GM12878 (cell line): Measurements from ENCODE around the gene WDSUB1. TPM values are rescaled to one million over a fixed set of nuclear protein-coding genes. Genes with fewer than 3 reads are reported as not detected.

Experiments used
- ATAC-seq: fragments of 200-7000 bp; cut with Tn5 transposase; 3 replicates; pipeline ENCODE4 v1.9.1; 2020; ENCODE audit warnings: mild to moderate bottlenecking, moderate library complexity
- Bru-seq: library from RNA; stranded (reverse); fragments of 400-500 nt; gene quantifications from one replicate; lab custom pipeline; 2021; lab: Mats Ljungman, UMichigan
- BruChase-seq, 2 experiments: library from RNA; stranded (reverse); fragments of 400-500 nt; gene quantifications; one replicate each; lab custom pipeline; 2021; lab: Mats Ljungman, UMichigan
- BruUV-seq: library from RNA; stranded (reverse); fragments of 400-500 nt; replicated peaks from 2 replicates; lab custom pipeline; 2021; lab: Mats Ljungman, UMichigan
- CTCF ChIA-PET: fragments of 300-600 bp; sonication (Branson Sonifier 250); formaldehyde crosslinking; extraction: SDS; loops from one replicate; lab custom pipeline; 2021; ENCODE audit warnings: inconsistent platforms; lab: Yijun Ruan, JAX
- POLR2A ChIA-PET: fragments of 350-600 bp; formaldehyde crosslinking; extraction: SDS; loops from one replicate; lab custom pipeline; 2021; ENCODE audit warnings: inconsistent platforms; lab: Charles Lee
- RAD21 ChIA-PET: fragments of 300-600 bp; sonication (Branson Sonifier 250); formaldehyde crosslinking; loops from one replicate; lab custom pipeline; 2023; ENCODE audit warnings: antibody characterized with exemption; ENCODE audit not compliant: unreplicated experiment; lab: Charles Lee
- SMC1A ChIA-PET: fragments of 300-600 bp; sonication (Branson Sonifier 250); formaldehyde crosslinking; loops from one replicate; lab custom pipeline; 2023; ENCODE audit not compliant: unreplicated experiment, uncharacterized antibody; lab: Charles Lee
- DNase-seq: peaks from one replicate; pipeline ENCODE4 v3.0.0-alpha.2; 2011; ENCODE audit warnings: low read depth, low spot score
- FAIRE-seq: peaks from 3 replicates; lab custom pipeline; 2011; peaks lifted over from hg19 to GRCh38; lab: Jason Lieb, UNC
- H2AFZ ChIP-seq: 2 replicates; pipeline ENCODE4 v1.6.0; 2011; ENCODE audit warnings: low read depth, low read length, control low read depth; ENCODE audit not compliant: control insufficient read depth
- H3K27ac ChIP-seq: 2 replicates; pipeline ENCODE4 v1.5.1; 2011; ENCODE audit warnings: control low read depth; ENCODE audit not compliant: control insufficient read depth, insufficient read depth
- H3K27me3 ChIP-seq, 2 experiments: replicated peaks in 1 of 2; 2 replicates each; pipeline versions ENCODE4 v1.6.0 to v1.6.1; 2011; ENCODE audit warnings: low read length in 1 of 2; ENCODE audit not compliant: control insufficient read depth in 2 of 2, insufficient read depth in 2 of 2
- H3K36me3 ChIP-seq, 2 experiments: 2 replicates each; pipeline ENCODE4 v1.5.1; 2011; ENCODE audit warnings: low read length in 1 of 2; ENCODE audit not compliant: control insufficient read depth in 2 of 2, insufficient read depth in 2 of 2
- H3K4me1 ChIP-seq: 2 replicates; pipeline ENCODE4 v1.6.1; 2011; ENCODE audit warnings: mild to moderate bottlenecking, low read length, moderate library complexity, mixed read lengths; ENCODE audit not compliant: control insufficient read depth, insufficient read depth
- H3K4me2 ChIP-seq: 2 replicates; pipeline ENCODE4 v1.6.0; 2011; ENCODE audit warnings: control low read depth; ENCODE audit not compliant: control insufficient read depth, insufficient read depth
- H3K4me3 ChIP-seq: fragments of 200-600 bp; sonication (generic); 2 replicates; pipeline ENCODE4 v1.5.1; 2016
- H3K79me2 ChIP-seq: 2 replicates; pipeline ENCODE4 v1.6.0; 2011; ENCODE audit warnings: low read length; ENCODE audit not compliant: control insufficient read depth, insufficient read depth
- H3K9ac ChIP-seq: 2 replicates; pipeline ENCODE4 v1.8.0; 2011; ENCODE audit warnings: low read length, control low read depth, mixed read lengths; ENCODE audit not compliant: control insufficient read depth, insufficient read depth
- H3K9me3 ChIP-seq: replicated peaks from 3 replicates; pipeline ENCODE4 v1.5.1; 2011; ENCODE audit warnings: mild to moderate bottlenecking, low read length; ENCODE audit not compliant: control insufficient read depth, insufficient read depth
- H4K20me1 ChIP-seq: 2 replicates; pipeline ENCODE4 v1.6.0; 2011; ENCODE audit not compliant: control insufficient read depth, insufficient read depth
- FOS ChIP-seq: IDR thresholded peaks from 3 replicates; pipeline ENCODE4 v1.6.1; 2011; ENCODE audit warnings: borderline replicate concordance; ENCODE audit not compliant: insufficient read length; ENCODE audit errors: extremely low read depth
- MEF2A ChIP-seq: IDR thresholded peaks from 2 replicates; pipeline ENCODE4 v1.6.1; 2011; ENCODE audit warnings: low read depth, mild to moderate bottlenecking, low read length, moderate library complexity; ENCODE audit not compliant: insufficient read depth
- POLR2AphosphoS2 ChIP-seq: IDR thresholded peaks from 2 replicates; pipeline ENCODE4 v1.6.1; 2011; ENCODE audit warnings: low read depth, mild to moderate bottlenecking, low read length, improper control_type of control experiment, moderate library complexity
- STAT1 ChIP-seq: fragments of 450-650 bp; conservative IDR thresholded peaks from 2 replicates; pipeline ENCODE4 v1.6.1; 2014; ENCODE audit warnings: antibody characterized with exemption, mild to moderate bottlenecking
- WGBS: methylation state at CpG from one replicate; pipeline ENCODE4 v1.1.6; 2016; ENCODE audit warnings: low lambda C conversion rate; ENCODE audit not compliant: insufficient replicate concordance, insufficient coverage; ENCODE audit errors: missing lambda C conversion rate; 5-methylcytosine and 5-hydroxymethylcytosine counted together
- in situ Hi-C: fragments of 300-500 bp; cut with MboI; formaldehyde crosslinking; loops from 9 replicates; pipeline ENCODE4 v1.14.3; 2018; ENCODE audit warnings: mixed read lengths
- intact Hi-C: fragments of 100-400 bp; cut with micrococcal nuclease; formaldehyde crosslinking; loops from one replicate; pipeline ENCODE4 v1.14.2; 2022; ENCODE audit not compliant: unreplicated experiment
- long read RNA-seq, 2 experiments: library from polyadenylated mRNA; unstranded; transcript quantifications; one replicate each; pipeline ENCODE4 v2.0.0, GENCODE V29; 2019 to 2020
- polyA minus RNA-seq, 3 experiments: library from RNA; depleted of rRNA, polyadenylated mRNA; stranded (reverse); fragments of >200 nt; gene quantifications; 2 replicates each; pipeline ENCODE4 v1.2.3, GENCODE V29; 2011
- polyA plus RNA-seq, 11 experiments: library from polyadenylated mRNA; depleted of rRNA in 4 of 11; unstranded in 6 of 11; stranded (reverse) in 5 of 11; fragments of >200 nt; fragmentation: Nextera tagmentation in 4 of 11; fragmentation: Illumina TruSeq in 1 of 11; extraction: Ambion mirVana in 4 of 11; extraction: Trizol in 1 of 11; gene quantifications; 1 replicate in 1 of 11; 2 replicates in 10 of 11; pipeline versions ENCODE4 v1.2.1 to v1.2.3, GENCODE V29; 2011 to 2016; ENCODE audit warnings: inconsistent platforms in 2 of 11, missing spikeins in 2 of 11, low read depth in 1 of 11
- total RNA-seq, 4 experiments: library from RNA; depleted of rRNA in 3 of 4; stranded (reverse); fragments of >200 nt in 3 of 4; fragmentation: Illumina TruSeq in 1 of 4; extraction: Trizol in 1 of 4; gene quantifications; 2 replicates each; pipeline versions ENCODE4 v1.2.1 to v1.2.3, GENCODE V29; 2013 to 2021
- TF ChIP-seq, protein P1 (sequence below): fragments of 450-650 bp; IDR thresholded peaks from 2 replicates; pipeline ENCODE4 v1.6.1; 2014; ENCODE audit warnings: mild to moderate bottlenecking
- TF ChIP-seq, protein P2 (sequence below): IDR thresholded peaks from 2 replicates; pipeline ENCODE4 v1.6.1; 2011; ENCODE audit warnings: mild to moderate bottlenecking, low read depth, low read length, moderate library complexity; ENCODE audit not compliant: insufficient replicate concordance
- TF ChIP-seq, protein P3 (sequence below): IDR thresholded peaks from 2 replicates; pipeline ENCODE4 v1.6.1; 2012; ENCODE audit warnings: low read depth, low read length, improper control_type of control experiment
- TF ChIP-seq, protein P4 (sequence below): fragments of 450-650 bp; IDR thresholded peaks from 2 replicates; pipeline ENCODE4 v1.6.1; 2018; ENCODE audit warnings: mild to moderate bottlenecking, low read depth, moderate library complexity; ENCODE audit not compliant: partially characterized antibody

Gene WDSUB1
- 27.5 and 28.7 TPM in 2 replicates for total RNA-seq (2013; cell fraction: nucleolus; rRNA removed)
- total RNA-seq (2014; rRNA removed) (6.8 and 7.0 TPM in 2 replicates), total RNA-seq (2014; rRNA removed; fragmentation: Illumina TruSeq; extraction: Trizol) (8.0 and 9.2 TPM in 2 replicates), total RNA-seq (2021) (7.0 and 7.9 TPM in 2 replicates), polyA plus RNA-seq (2011; rRNA removed) (6.1 and 7.2 TPM in 2 replicates), polyA plus RNA-seq (2014; fragmentation: Illumina TruSeq; extraction: Trizol) (7.9 and 9.6 TPM in 2 replicates), polyA plus RNA-seq (2014; fragmentation: Nextera tagmentation; extraction: Ambion mirVana) (1 to 10 TPM; 5.8 to 7.4 TPM), polyA plus RNA-seq (2014; rRNA removed) (4.4 and 4.5 TPM in 2 replicates), polyA plus RNA-seq (2016; fragmentation: Nextera tagmentation; extraction: Ambion mirVana) (10 to 100 TPM; 10.3 to 12.7 TPM), polyA minus RNA-seq (2011; rRNA and poly(A)+ RNA removed) (8.6 and 10.5 TPM in 2 replicates), Bru-seq, nascent RNA (percentile 76 among the genes with signal in this experiment), BruChase-seq, experiment 1, labeled RNA remaining after a 6-hour chase (percentile 75 among the genes with signal in this experiment), BruChase-seq, experiment 2, labeled RNA remaining after a 2-hour chase (percentile 82 among the genes with signal in this experiment)
- polyA plus RNA-seq (2011; ENCODE audit: low read depth): 3.6 TPM
- 4.4 and 4.6 TPM in 2 replicates for polyA plus RNA-seq (2011; cell fraction: cytosol; rRNA removed)
- polyA plus RNA-seq (2011; cell fraction: nucleus; rRNA removed): 6.8 and 8.4 TPM in 2 replicates
- 4.5 and 8.1 TPM in 2 replicates for polyA plus RNA-seq (2012)
- polyA minus RNA-seq (2011; cell fraction: cytosol; rRNA and poly(A)+ RNA removed): 3.6 and 3.9 TPM in 2 replicates
- polyA minus RNA-seq (2011; cell fraction: nucleus; rRNA and poly(A)+ RNA removed): 10.9 and 13.5 TPM in 2 replicates
- long read RNA-seq, experiment 1, transcript WDSUB1-202 (11 exons, 1,912 nt): major isoform, 5 of 13 reads
- long read RNA-seq, experiment 1, partial matches to known transcripts: 2 of 13 reads
- long read RNA-seq, experiment 1, other reads (novel, unspliced or antisense): 3 of 13 reads
- long read RNA-seq, experiment 2, transcript WDSUB1-202 (11 exons, 1,912 nt): major isoform, 30 of 55 reads
- long read RNA-seq, experiment 2, partial matches to known transcripts: 3 of 55 reads
- long read RNA-seq, experiment 2, other reads (novel, unspliced or antisense): 16 of 55 reads

- Histone ChIP-seq H4K20me1 (no peaks in the 10 kb centered on the region), H3K4me2 (peak within 1 kb of the TSS; percentile 99), H3K79me2 (peaks cover 10% of the 10 kb centered on the region), H3K27ac (peak within 1 kb of the TSS; percentile 75), H3K4me1 (peaks cover 15% of the 10 kb centered on the region), H2AFZ (peak within 1 kb of the TSS; percentile 98), H3K9ac (peak within 1 kb of the TSS; percentile 79), H3K4me3 (peak within 1 kb of the TSS; percentile 86), H3K27me3 (no peaks in the 10 kb centered on the region), H3K9me3 (peaks cover 4% of the 10 kb centered on the region; the same call in 2 of the 3 replicates), H3K36me3 (no peaks in the 10 kb centered on the region)
- ATAC-seq (peak; percentile 39), DNase-seq (no peak), FAIRE-seq (no peak)
- 5% methylated on average over 49 of the region's 64 CpGs for WGBS
- ChIA-PET RAD21 (interaction anchor here (0.8 to 0.9 kb wide), 2 partner anchors 9 to 36 kb away, joined by 3 to 4 read pairs; no protein-coding TSS in a partner anchor), SMC1A (interaction anchor here (1.4 to 2.3 kb wide), 3 partner anchors 7 to 37 kb away, joined by 3 to 7 read pairs (median 5); no protein-coding TSS in a partner anchor), POLR2A (interaction anchor here (0.6 to 1.5 kb wide), 3 partner anchors 36 to 271 kb away, joined by 3 to 7 read pairs (median 5); no protein-coding TSS in a partner anchor), CTCF (interaction anchor here (0.9 kb wide), 1 partner anchor 37 kb away, joined by 3 read pairs; no protein-coding TSS in a partner anchor)
- in situ Hi-C loops (no loop called here), intact Hi-C loops (loop anchor here (2.0 kb wide), 1 partner anchor 427 kb away; the partner anchor contains the start of gene MARCHF7)
- no TSS peak for BruUV-seq
- TF ChIP-seq POLR2AphosphoS2 (no peak; the same call in 1 of the 2 replicates), MEF2A (no peak), FOS (no peak), STAT1 (no peak)
- TF ChIP-seq, protein P1, sequence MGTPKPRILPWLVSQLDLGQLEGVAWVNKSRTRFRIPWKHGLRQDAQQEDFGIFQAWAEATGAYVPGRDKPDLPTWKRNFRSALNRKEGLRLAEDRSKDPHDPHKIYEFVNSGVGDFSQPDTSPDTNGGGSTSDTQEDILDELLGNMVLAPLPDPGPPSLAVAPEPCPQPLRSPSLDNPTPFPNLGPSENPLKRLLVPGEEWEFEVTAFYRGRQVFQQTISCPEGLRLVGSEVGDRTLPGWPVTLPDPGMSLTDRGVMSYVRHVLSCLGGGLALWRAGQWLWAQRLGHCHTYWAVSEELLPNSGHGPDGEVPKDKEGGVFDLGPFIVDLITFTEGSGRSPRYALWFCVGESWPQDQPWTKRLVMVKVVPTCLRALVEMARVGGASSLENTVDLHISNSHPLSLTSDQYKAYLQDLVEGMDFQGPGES: no peak
- TF ChIP-seq, protein P2, sequence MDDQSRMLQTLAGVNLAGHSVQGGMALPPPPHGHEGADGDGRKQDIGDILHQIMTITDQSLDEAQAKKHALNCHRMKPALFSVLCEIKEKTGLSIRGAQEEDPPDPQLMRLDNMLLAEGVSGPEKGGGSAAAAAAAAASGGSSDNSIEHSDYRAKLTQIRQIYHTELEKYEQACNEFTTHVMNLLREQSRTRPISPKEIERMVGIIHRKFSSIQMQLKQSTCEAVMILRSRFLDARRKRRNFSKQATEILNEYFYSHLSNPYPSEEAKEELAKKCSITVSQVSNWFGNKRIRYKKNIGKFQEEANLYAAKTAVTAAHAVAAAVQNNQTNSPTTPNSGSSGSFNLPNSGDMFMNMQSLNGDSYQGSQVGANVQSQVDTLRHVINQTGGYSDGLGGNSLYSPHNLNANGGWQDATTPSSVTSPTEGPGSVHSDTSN: no peak
- TF ChIP-seq, protein P3, sequence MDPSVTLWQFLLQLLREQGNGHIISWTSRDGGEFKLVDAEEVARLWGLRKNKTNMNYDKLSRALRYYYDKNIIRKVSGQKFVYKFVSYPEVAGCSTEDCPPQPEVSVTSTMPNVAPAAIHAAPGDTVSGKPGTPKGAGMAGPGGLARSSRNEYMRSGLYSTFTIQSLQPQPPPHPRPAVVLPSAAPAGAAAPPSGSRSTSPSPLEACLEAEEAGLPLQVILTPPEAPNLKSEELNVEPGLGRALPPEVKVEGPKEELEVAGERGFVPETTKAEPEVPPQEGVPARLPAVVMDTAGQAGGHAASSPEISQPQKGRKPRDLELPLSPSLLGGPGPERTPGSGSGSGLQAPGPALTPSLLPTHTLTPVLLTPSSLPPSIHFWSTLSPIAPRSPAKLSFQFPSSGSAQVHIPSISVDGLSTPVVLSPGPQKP: no peak
- TF ChIP-seq, protein P4, sequence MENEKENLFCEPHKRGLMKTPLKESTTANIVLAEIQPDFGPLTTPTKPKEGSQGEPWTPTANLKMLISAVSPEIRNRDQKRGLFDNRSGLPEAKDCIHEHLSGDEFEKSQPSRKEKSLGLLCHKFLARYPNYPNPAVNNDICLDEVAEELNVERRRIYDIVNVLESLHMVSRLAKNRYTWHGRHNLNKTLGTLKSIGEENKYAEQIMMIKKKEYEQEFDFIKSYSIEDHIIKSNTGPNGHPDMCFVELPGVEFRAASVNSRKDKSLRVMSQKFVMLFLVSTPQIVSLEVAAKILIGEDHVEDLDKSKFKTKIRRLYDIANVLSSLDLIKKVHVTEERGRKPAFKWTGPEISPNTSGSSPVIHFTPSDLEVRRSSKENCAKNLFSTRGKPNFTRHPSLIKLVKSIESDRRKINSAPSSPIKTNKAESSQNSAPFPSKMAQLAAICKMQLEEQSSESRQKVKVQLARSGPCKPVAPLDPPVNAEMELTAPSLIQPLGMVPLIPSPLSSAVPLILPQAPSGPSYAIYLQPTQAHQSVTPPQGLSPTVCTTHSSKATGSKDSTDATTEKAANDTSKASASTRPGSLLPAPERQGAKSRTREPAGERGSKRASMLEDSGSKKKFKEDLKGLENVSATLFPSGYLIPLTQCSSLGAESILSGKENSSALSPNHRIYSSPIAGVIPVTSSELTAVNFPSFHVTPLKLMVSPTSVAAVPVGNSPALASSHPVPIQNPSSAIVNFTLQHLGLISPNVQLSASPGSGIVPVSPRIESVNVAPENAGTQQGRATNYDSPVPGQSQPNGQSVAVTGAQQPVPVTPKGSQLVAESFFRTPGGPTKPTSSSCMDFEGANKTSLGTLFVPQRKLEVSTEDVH: no peak
These were observed at the start of gene WDSUB1 for GRCh38 chr2:159285929-159286708. Gene WDSUB1 (minus strand): TSS chr2:159286703. CDS start chr2:159283069, 3,634 bp downstream.
